ENCODE data around the gene LUC7L3.
"Not testable (repeated sequence)": the region's sequence is repeated elsewhere in the genome, so short reads cannot be mapped to it uniquely, and the experiment has no call there.

The LUC7L3 gene

GRCh38 chr17:50710025-50710424, 9.4 kb upstream of the LUC7L3 start:
- no peak for DNase-seq

- no peak for DNase-seq
Measured at GRCh38 chr17:50710650-50711049, 8.8 kb upstream of the LUC7L3 start.

GRCh38 chr17:50712641-50713040, 6.8 kb upstream of the LUC7L3 start:
- DNase-seq = no peak

GRCh38 chr17:50715471-50715870, 3.9 kb upstream of the LUC7L3 start:
- DNase-seq = no peak

- peak in 1 of 2 experiments; percentile 69 for DNase-seq
Measured at GRCh38 chr17:50719924-50720794, 756 bp downstream of the LUC7L3 start.

GRCh38 chr17:50721194-50722010, 2.0 kb downstream of the LUC7L3 start:
- DNase-seq = peak in 1 of 2 experiments; percentile 21

- DNase-seq = no peak
Measured at GRCh38 chr17:50722746-50723145, 3.3 kb downstream of the LUC7L3 start.

- not testable (repeated sequence) for DNase-seq
Measured at GRCh38 chr17:50724622-50725021, 5.2 kb downstream of the LUC7L3 start.

GRCh38 chr17:50725769-50726655, 6.6 kb downstream of the LUC7L3 start:
- no peak for DNase-seq

GRCh38 chr17:50728112-50728429, 8.7 kb downstream of the LUC7L3 start:
- no peak for DNase-seq

- DNase-seq = no peak
Measured at GRCh38 chr17:50728881-50729765, 9.7 kb downstream of the LUC7L3 start.

GRCh38 chr17:50731575-50732460, 12.4 kb downstream of the LUC7L3 start:
- peak in 1 of 2 experiments; percentile 25 for DNase-seq

- no peak for DNase-seq
Measured at GRCh38 chr17:50735287-50735686, 15.9 kb downstream of the LUC7L3 start.

- DNase-seq = no peak
Measured at GRCh38 chr17:50737118-50737698, 17.8 kb downstream of the LUC7L3 start.

- DNase-seq = no peak
Measured at GRCh38 chr17:50739098-50739497, 19.7 kb downstream of the LUC7L3 start.

GRCh38 chr17:50745631-50746030, 26.2 kb downstream of the LUC7L3 start:
- no peak for DNase-seq

GRCh38 chr17:50749245-50749644, 29.8 kb downstream of the LUC7L3 start:
- DNase-seq = no peak

- no peak for DNase-seq
Measured at GRCh38 chr17:50754521-50754920, 35.1 kb downstream of the LUC7L3 start.

GRCh38 chr17:50758524-50758923, 39.1 kb downstream of the LUC7L3 start:
- DNase-seq = no peak

GRCh38 chr17:50758989-50759544, 39.7 kb downstream of the LUC7L3 start:
- DNase-seq = no peak
